ENCODE results near the gene CFAP92.

- TF ChIP-seq POLR2AphosphoS5 (IDR thresholded peaks at IDR 0.05) (no peak), EP300 (IDR thresholded peaks at IDR 0.05) (no peak)
- TF ChIP-seq, protein P1, sequence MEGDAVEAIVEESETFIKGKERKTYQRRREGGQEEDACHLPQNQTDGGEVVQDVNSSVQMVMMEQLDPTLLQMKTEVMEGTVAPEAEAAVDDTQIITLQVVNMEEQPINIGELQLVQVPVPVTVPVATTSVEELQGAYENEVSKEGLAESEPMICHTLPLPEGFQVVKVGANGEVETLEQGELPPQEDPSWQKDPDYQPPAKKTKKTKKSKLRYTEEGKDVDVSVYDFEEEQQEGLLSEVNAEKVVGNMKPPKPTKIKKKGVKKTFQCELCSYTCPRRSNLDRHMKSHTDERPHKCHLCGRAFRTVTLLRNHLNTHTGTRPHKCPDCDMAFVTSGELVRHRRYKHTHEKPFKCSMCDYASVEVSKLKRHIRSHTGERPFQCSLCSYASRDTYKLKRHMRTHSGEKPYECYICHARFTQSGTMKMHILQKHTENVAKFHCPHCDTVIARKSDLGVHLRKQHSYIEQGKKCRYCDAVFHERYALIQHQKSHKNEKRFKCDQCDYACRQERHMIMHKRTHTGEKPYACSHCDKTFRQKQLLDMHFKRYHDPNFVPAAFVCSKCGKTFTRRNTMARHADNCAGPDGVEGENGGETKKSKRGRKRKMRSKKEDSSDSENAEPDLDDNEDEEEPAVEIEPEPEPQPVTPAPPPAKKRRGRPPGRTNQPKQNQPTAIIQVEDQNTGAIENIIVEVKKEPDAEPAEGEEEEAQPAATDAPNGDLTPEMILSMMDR (IDR thresholded peaks at IDR 0.05), result no peak
These were observed 13.0 kb upstream of the CFAP92 start for GRCh38 chr3:129006864-129007263.

Measured in sigmoid colon (tissue), 4 donors.